Astrocyte (in vitro differentiated cells and primary cell): ENCODE data around the gene UBE2E2.

ENCODE experiments used
- EZH2 ChIP-seq: IDR thresholded peaks from 2 replicates; pipeline ENCODE4 v1.6.1; 2012; ENCODE audit warnings: mild to moderate bottlenecking, low read length, inconsistent platforms; ENCODE audit not compliant: insufficient read depth
- TF ChIP-seq, protein P1 (sequence below): IDR thresholded peaks from 2 replicates; pipeline ENCODE4 v1.5.1; 2011; ENCODE audit warnings: low read depth, mild to moderate bottlenecking, inconsistent platforms, low read length, moderate library complexity; ENCODE audit not compliant: insufficient read depth

- TF ChIP-seq, protein P1, sequence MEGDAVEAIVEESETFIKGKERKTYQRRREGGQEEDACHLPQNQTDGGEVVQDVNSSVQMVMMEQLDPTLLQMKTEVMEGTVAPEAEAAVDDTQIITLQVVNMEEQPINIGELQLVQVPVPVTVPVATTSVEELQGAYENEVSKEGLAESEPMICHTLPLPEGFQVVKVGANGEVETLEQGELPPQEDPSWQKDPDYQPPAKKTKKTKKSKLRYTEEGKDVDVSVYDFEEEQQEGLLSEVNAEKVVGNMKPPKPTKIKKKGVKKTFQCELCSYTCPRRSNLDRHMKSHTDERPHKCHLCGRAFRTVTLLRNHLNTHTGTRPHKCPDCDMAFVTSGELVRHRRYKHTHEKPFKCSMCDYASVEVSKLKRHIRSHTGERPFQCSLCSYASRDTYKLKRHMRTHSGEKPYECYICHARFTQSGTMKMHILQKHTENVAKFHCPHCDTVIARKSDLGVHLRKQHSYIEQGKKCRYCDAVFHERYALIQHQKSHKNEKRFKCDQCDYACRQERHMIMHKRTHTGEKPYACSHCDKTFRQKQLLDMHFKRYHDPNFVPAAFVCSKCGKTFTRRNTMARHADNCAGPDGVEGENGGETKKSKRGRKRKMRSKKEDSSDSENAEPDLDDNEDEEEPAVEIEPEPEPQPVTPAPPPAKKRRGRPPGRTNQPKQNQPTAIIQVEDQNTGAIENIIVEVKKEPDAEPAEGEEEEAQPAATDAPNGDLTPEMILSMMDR: no peak
- TF ChIP-seq EZH2: no peak
These were observed 153.0 kb downstream of the UBE2E2 start for GRCh38 chr3:23356169-23356568.
